Glutamatergic neuron (in vitro differentiated cells): Measurements from ENCODE around the gene NAV2. TPM values are rescaled to one million over a fixed set of nuclear protein-coding genes. Genes with fewer than 3 reads are reported as not detected.

Experiments used
- DNase-seq: peaks from one replicate; pipeline ENCODE4 v3.0.0; 2022
- H3K27ac Mint-ChIP-seq: one replicate; pipeline ENCODE4 v1.8.0; 2020; ENCODE audit warnings: mild to moderate bottlenecking, mixed read lengths, inconsistent platforms; ENCODE audit not compliant: unreplicated experiment
- H3K27me3 Mint-ChIP-seq: one replicate; pipeline ENCODE4 v1.8.0; 2020; ENCODE audit warnings: mild to moderate bottlenecking, moderate library complexity, mixed read lengths, inconsistent platforms; ENCODE audit not compliant: unreplicated experiment
- H3K36me3 Mint-ChIP-seq: one replicate; pipeline ENCODE4 v1.8.0; 2020; ENCODE audit warnings: mild to moderate bottlenecking, mixed read lengths, inconsistent platforms; ENCODE audit not compliant: unreplicated experiment
- H3K4me1 Mint-ChIP-seq: one replicate; pipeline ENCODE4 v1.8.0; 2020; ENCODE audit warnings: mild to moderate bottlenecking, low read depth, mixed read lengths, inconsistent platforms; ENCODE audit not compliant: unreplicated experiment
- H3K4me3 Mint-ChIP-seq: one replicate; pipeline ENCODE4 v1.8.0; 2020; ENCODE audit warnings: mild to moderate bottlenecking, mixed read lengths, inconsistent platforms; ENCODE audit not compliant: unreplicated experiment
- H3K9me3 Mint-ChIP-seq: one replicate; pipeline ENCODE4 v1.8.0; 2020; ENCODE audit warnings: mild to moderate bottlenecking, moderate library complexity, mixed read lengths, inconsistent platforms; ENCODE audit not compliant: unreplicated experiment
- CTCF ChIP-seq: fragments of 200-600 bp; sonication (generic); IDR thresholded peaks from one replicate; pipeline ENCODE4 v1.5.0; 2021; ENCODE audit not compliant: partially characterized antibody, unreplicated experiment
- total RNA-seq: library from RNA; stranded (reverse); fragmentation: NEBNext Ultra II Directional; extraction: Animal tissue kit (Norgen Biotek cat#: 25700); gene quantifications from one replicate; pipeline ENCODE4 v1.2.1, GENCODE V29; 2021; ENCODE audit not compliant: unreplicated experiment

Gene NAV2
- total RNA-seq, 1 donor from 2014 or later, result 117 TPM

- peaks cover 7% of the 10 kb centered on the region for H3K9me3 Mint-ChIP-seq
- no peaks in the 10 kb centered on the region for H3K27me3 Mint-ChIP-seq
- H3K4me1 Mint-ChIP-seq, result peaks cover 4% of the 10 kb centered on the region
- DNase-seq, result no peak
- H3K27ac Mint-ChIP-seq, result no peak overlapping the region
- no peak for TF ChIP-seq CTCF
- no peaks in the 10 kb centered on the region for H3K36me3 Mint-ChIP-seq
- H3K4me3 Mint-ChIP-seq, result no peak overlapping the region
Measured at GRCh38 chr11:19869946-19870589, 157.4 kb downstream of the NAV2 start.

GRCh38 chr11:19871531-19871930 lies 158.9 kb downstream of the NAV2 start:
- Mint-ChIP-seq H3K27me3 (no peaks in the 10 kb centered on the region), H3K9me3 (peaks cover 5% of the 10 kb centered on the region), H3K4me3 (no peak overlapping the region), H3K4me1 (peaks cover 3% of the 10 kb centered on the region), H3K27ac (no peak overlapping the region), H3K36me3 (no peaks in the 10 kb centered on the region)
- no peak for DNase-seq
- TF ChIP-seq CTCF, result no peak

DNA sequence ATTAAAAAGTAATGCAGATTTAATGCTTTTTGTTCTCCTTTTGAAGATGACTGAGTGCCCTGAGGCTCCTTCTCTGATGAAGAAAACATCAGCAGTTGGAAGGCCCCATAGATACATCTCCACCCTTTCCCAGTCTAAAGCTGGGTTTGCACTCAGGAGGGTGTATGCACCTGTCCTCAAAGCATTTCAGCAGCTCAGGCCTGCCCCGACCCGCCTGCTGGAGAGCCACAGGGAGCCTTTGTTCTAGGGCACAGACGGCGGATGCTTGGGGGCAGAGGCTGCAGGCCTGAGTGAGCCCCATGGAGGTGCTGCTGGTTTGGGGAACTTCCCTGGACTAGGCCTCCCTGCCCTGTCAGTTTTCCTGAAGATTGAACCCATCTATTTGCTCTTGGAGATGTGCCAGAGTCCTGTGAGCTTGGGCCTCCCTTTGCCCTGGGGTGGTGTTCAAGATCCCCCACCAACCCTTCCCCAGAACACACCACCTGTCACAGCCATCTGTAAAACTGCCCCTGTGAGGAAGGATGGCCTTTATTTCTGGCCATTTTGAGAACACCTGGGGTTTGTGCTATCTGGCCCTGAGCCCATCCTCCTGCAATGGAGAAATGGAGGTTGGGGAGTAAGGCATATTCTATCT lies 160.0 kb downstream of the NAV2 start:
- no peak for DNase-seq
- no peak overlapping the region for H3K4me3 Mint-ChIP-seq
- H3K27ac Mint-ChIP-seq, result no peak overlapping the region
- TF ChIP-seq CTCF, result no peak
- H3K36me3 Mint-ChIP-seq, result no peaks in the 10 kb centered on the region
- H3K9me3 Mint-ChIP-seq, result peaks cover 5% of the 10 kb centered on the region
- H3K4me1 Mint-ChIP-seq, result peaks cover 3% of the 10 kb centered on the region
- no peaks in the 10 kb centered on the region for H3K27me3 Mint-ChIP-seq

GRCh38 chr11:19873730-19874129 lies 161.1 kb downstream of the NAV2 start:
- no peak overlapping the region for H3K4me3 Mint-ChIP-seq
- H3K27ac Mint-ChIP-seq, result no peak overlapping the region
- no peaks in the 10 kb centered on the region for H3K36me3 Mint-ChIP-seq
- H3K9me3 Mint-ChIP-seq, result peaks cover 5% of the 10 kb centered on the region
- H3K27me3 Mint-ChIP-seq, result no peaks in the 10 kb centered on the region
- DNase-seq, result no peak
- TF ChIP-seq CTCF, result no peak
- H3K4me1 Mint-ChIP-seq, result peaks cover 3% of the 10 kb centered on the region

- no peak overlapping the region for H3K4me3 Mint-ChIP-seq
- no peak for TF ChIP-seq CTCF
- no peak for DNase-seq
- H3K36me3 Mint-ChIP-seq, result no peaks in the 10 kb centered on the region
- peaks cover 5% of the 10 kb centered on the region for H3K9me3 Mint-ChIP-seq
- no peaks in the 10 kb centered on the region for H3K27me3 Mint-ChIP-seq
- H3K4me1 Mint-ChIP-seq, result peaks cover 3% of the 10 kb centered on the region
- no peak overlapping the region for H3K27ac Mint-ChIP-seq
Measured at GRCh38 chr11:19874266-19874665, 161.6 kb downstream of the NAV2 start.
